Ectodermal cell (in vitro differentiated cells): ENCODE data around the gene L1TD1.

ENCODE experiments used
- H3K27ac ChIP-seq: 2 replicates; pipeline ENCODE4 v1.7.0; 2013; ENCODE audit warnings: mild to moderate bottlenecking, low read depth, low read length; ENCODE audit not compliant: insufficient read depth, poor library complexity, severe bottlenecking
- H3K27me3 ChIP-seq: 2 replicates; pipeline ENCODE4 v1.7.0; 2013; ENCODE audit warnings: mild to moderate bottlenecking, low read length; ENCODE audit not compliant: insufficient read depth, control insufficient read depth, poor library complexity, severe bottlenecking
- H3K36me3 ChIP-seq: one replicate; pipeline ENCODE4 v1.7.0; 2013; ENCODE audit warnings: low read length; ENCODE audit not compliant: control insufficient read depth, insufficient read depth
- H3K4me1 ChIP-seq: one replicate; pipeline ENCODE4 v1.7.0; 2013; ENCODE audit warnings: low read length; ENCODE audit not compliant: control insufficient read depth, insufficient read depth
- H3K4me3 ChIP-seq: 2 replicates; pipeline ENCODE4 v1.7.0; 2013; ENCODE audit warnings: low read depth, low read length, control low read depth; ENCODE audit not compliant: insufficient read depth
- H3K9me3 ChIP-seq: 2 replicates; pipeline ENCODE4 v1.7.0; 2013; ENCODE audit warnings: mild to moderate bottlenecking, low read length, moderate library complexity; ENCODE audit not compliant: control insufficient read depth
- WGBS, 2 experiments: methylation state at CpG; one replicate each; pipeline ENCODE4 v1.1.7; 2013; ENCODE audit warnings: missing lambda C conversion rate in 2 of 2; 5-methylcytosine and 5-hydroxymethylcytosine counted together

Gene L1TD1

GRCh38 chr1:62245201-62245600, 50.6 kb downstream of the L1TD1 start:
- H3K4me1 ChIP-seq, result peaks cover 5% of the 10 kb centered on the region
- H3K27me3 ChIP-seq, result no peaks in the 10 kb centered on the region

DNA sequence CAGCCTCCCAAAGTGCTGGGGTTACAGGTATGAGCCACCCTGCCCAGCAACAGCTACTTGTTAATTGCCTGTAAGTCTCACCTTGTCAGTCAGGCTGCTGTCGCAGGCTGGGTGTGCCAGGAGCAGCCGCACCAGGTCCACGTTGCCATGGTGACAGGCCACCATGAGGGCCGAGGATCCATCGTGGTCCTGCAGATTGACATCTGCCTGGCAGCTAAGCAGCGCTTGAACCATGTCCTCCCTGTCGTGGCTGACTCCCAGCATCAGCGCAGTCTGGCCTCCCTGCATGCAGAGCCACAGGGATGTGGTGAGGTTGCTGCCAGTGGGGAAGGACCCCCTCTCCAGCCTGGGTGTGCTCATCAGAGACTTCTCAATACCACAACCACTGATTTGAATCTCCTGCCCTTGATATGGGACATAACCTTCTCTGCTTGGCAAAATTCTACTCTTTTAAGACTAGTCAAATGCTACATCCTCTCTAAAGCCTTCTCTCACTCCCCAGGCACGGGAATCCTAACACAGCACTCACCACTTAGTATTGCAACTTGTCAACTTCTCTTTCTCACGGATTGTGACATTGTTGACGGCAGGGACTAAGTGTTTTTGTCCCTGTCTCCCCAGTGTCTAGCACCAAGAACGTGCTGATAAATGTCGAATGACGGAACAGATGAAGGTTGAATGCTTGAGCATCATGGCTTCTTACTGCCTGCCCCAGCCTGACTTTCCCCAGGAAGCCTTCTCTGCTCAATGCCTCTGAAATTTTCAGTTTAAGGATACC, 52.9 kb downstream of the L1TD1 start:
- Histone ChIP-seq H3K9me3 (no peaks in the 10 kb centered on the region), H3K4me3 (no peak overlapping the region), H3K4me1 (peaks cover 5% of the 10 kb centered on the region), H3K36me3 (no peaks in the 10 kb centered on the region), H3K27me3 (no peaks in the 10 kb centered on the region), H3K27ac (no peak overlapping the region)
- WGBS, 2 experiments, result 70% methylated on average over 14 of the region's 14 CpGs

More at GRCh38 chr1:62245201-62245600, 50.6 kb downstream of the L1TD1 start:
- Histone ChIP-seq H3K9me3 (no peaks in the 10 kb centered on the region), H3K4me3 (no peak overlapping the region), H3K27ac (no peak overlapping the region), H3K36me3 (no peaks in the 10 kb centered on the region)

GRCh38 chr1:62250126-62250726, 55.6 kb downstream of the L1TD1 start:
- no peak overlapping the region for H3K4me3 ChIP-seq
- H3K36me3 ChIP-seq, result no peaks in the 10 kb centered on the region
- no peaks in the 10 kb centered on the region for H3K27me3 ChIP-seq
- H3K4me1 ChIP-seq, result peaks cover 5% of the 10 kb centered on the region
- no peak overlapping the region for H3K27ac ChIP-seq
- no peaks in the 10 kb centered on the region for H3K9me3 ChIP-seq
- WGBS, 2 experiments, result 85 to 90% methylated on average over 9 to 10 of the region's 10 CpGs

GRCh38 chr1:62259551-62259950, 64.9 kb downstream of the L1TD1 start:
- Histone ChIP-seq H3K27ac (no peak overlapping the region), H3K36me3 (no peaks in the 10 kb centered on the region)
- WGBS, 2 experiments, result 86 to 98% methylated on average over 4 of the region's 4 CpGs

DNA sequence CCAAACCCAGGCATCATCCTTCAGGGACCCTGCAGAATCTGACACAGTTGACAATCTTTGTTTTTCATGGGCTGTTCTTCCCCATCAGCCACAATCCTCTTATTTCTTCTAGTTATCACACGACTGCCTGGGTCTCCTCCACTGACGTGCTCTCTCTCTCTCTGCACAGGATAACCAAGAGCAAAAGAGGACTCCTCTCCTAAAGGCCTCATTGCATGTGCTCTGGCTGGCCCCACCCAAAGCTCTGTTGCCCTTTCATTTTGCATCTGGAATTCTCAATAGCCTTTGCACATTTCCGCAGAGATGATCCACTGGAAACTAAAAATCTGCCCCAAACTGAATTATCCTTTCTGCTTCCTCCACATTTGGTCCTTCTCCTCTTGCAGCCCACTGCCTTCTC, 66.0 kb downstream of the L1TD1 start:
- H3K27me3 ChIP-seq, result no peaks in the 10 kb centered on the region
- H3K4me3 ChIP-seq, result no peak overlapping the region
- WGBS, 2 experiments, result 90 to 93% methylated on average over 3 of the region's 3 CpGs
- peaks cover 2% of the 10 kb centered on the region for H3K9me3 ChIP-seq
- H3K36me3 ChIP-seq, result no peaks in the 10 kb centered on the region
- peaks cover 5% of the 10 kb centered on the region for H3K4me1 ChIP-seq
- H3K27ac ChIP-seq, result no peak overlapping the region

More at GRCh38 chr1:62259551-62259950, 64.9 kb downstream of the L1TD1 start:
- Histone ChIP-seq H3K4me3 (no peak overlapping the region), H3K4me1 (peaks cover 5% of the 10 kb centered on the region), H3K27me3 (no peaks in the 10 kb centered on the region), H3K9me3 (peaks cover 2% of the 10 kb centered on the region)
